CD8-positive, alpha-beta memory T cell (primary cell): ENCODE measurements around the gene PRDX1. TPM values are rescaled to one million over a fixed set of nuclear protein-coding genes. Genes with fewer than 3 reads are reported as not detected.

ENCODE experiments used
- polyA plus RNA-seq: library from polyadenylated mRNA; unstranded; fragments of 300-500 nt; fragmentation: Illumina TruSeq; gene quantifications from one replicate; pipeline ENCODE4 v1.2.3, GENCODE V29; 2021
- total RNA-seq, 2 experiments: library from RNA; stranded (reverse); gene quantifications; one replicate each; pipeline ENCODE4 v1.2.3, GENCODE V29; 2021

Gene PRDX1
- total and polyA plus RNA-seq, 3 experiments from 2014 or later = 261 to 849 (median 784) TPM

Other genes with a start within 250 kb of the PRDX1 start
- 10 to 100 TPM; 41.5 to 42.4 TPM for gene HPDL, start 195.0 kb downstream of the PRDX1 start, total RNA-seq
- gene HPDL, start 195.0 kb downstream of the PRDX1 start, polyA plus RNA-seq = 1.4 TPM
- gene TOE1, start 181.7 kb downstream of the PRDX1 start, total RNA-seq = 10 to 100 TPM; 46.4 to 48.9 TPM
- gene TOE1, start 181.7 kb downstream of the PRDX1 start, polyA plus RNA-seq = 12.5 TPM
- 10 to 100 TPM; 70.1 to 75.4 TPM for gene MUTYH, start 181.4 kb downstream of the PRDX1 start, total RNA-seq
- 24.4 TPM for gene MUTYH, start 181.4 kb downstream of the PRDX1 start, polyA plus RNA-seq
- gene TESK2, start 30.7 kb downstream of the PRDX1 start, total RNA-seq = 1 to 10 TPM; 2.9 to 3.6 TPM
- gene TESK2, start 30.7 kb downstream of the PRDX1 start, polyA plus RNA-seq = 3.1 TPM
- 1 to 10 TPM; 6.1 to 6.6 TPM for gene CCDC163, start 21.8 kb downstream of the PRDX1 start, total RNA-seq
- gene CCDC163, start 21.8 kb downstream of the PRDX1 start, polyA plus RNA-seq = 7.7 TPM
- gene MMACHC, start 21.6 kb downstream of the PRDX1 start, total RNA-seq = 1 to 10 TPM; 6.6 to 7.2 TPM
- gene MMACHC, start 21.6 kb downstream of the PRDX1 start, polyA plus RNA-seq = 0.64 TPM
- gene AKR1A1, start 28.9 kb upstream of the PRDX1 start, total RNA-seq = 100 to 1,000 TPM; 204 to 217 TPM
- gene AKR1A1, start 28.9 kb upstream of the PRDX1 start, polyA plus RNA-seq = 98.3 TPM
- gene NASP, start 62.2 kb upstream of the PRDX1 start, total RNA-seq = 100 to 1,000 TPM; 212 to 219 TPM
- gene NASP, start 62.2 kb upstream of the PRDX1 start, polyA plus RNA-seq = 79.9 TPM
- gene CCDC17, start 102.2 kb upstream of the PRDX1 start, total RNA-seq = 1 to 10 TPM; 1.4 TPM
- 0.13 TPM for gene CCDC17, start 102.2 kb upstream of the PRDX1 start, polyA plus RNA-seq
- gene GPBP1L1, start 164.6 kb upstream of the PRDX1 start, total RNA-seq = 100 to 1,000 TPM; 102 to 107 TPM
- 90.3 TPM for gene GPBP1L1, start 164.6 kb upstream of the PRDX1 start, polyA plus RNA-seq
- gene TMEM69, start 166.3 kb upstream of the PRDX1 start, total RNA-seq = 10 to 100 TPM; 45.2 to 45.8 TPM
- 33.7 TPM for gene TMEM69, start 166.3 kb upstream of the PRDX1 start, polyA plus RNA-seq
- gene IPP, start 228.8 kb upstream of the PRDX1 start, total RNA-seq = 10 to 100 TPM; 18.3 to 19.4 TPM
- gene IPP, start 228.8 kb upstream of the PRDX1 start, polyA plus RNA-seq = 15.0 TPM